ENCODE results near the gene CEBPB.
"Not testable (repeated sequence)": the region's sequence is repeated elsewhere in the genome, so short reads cannot be mapped to it uniquely, and the experiment has no call there.

Gene CEBPB

GRCh38 chr20:50193836-50194421 is 3.3 kb downstream of the CEBPB start:
- peak; percentile 40 for DNase-seq

- no peak for DNase-seq
Measured at GRCh38 chr20:50194422-50194830, 3.8 kb downstream of the CEBPB start.

DNA sequence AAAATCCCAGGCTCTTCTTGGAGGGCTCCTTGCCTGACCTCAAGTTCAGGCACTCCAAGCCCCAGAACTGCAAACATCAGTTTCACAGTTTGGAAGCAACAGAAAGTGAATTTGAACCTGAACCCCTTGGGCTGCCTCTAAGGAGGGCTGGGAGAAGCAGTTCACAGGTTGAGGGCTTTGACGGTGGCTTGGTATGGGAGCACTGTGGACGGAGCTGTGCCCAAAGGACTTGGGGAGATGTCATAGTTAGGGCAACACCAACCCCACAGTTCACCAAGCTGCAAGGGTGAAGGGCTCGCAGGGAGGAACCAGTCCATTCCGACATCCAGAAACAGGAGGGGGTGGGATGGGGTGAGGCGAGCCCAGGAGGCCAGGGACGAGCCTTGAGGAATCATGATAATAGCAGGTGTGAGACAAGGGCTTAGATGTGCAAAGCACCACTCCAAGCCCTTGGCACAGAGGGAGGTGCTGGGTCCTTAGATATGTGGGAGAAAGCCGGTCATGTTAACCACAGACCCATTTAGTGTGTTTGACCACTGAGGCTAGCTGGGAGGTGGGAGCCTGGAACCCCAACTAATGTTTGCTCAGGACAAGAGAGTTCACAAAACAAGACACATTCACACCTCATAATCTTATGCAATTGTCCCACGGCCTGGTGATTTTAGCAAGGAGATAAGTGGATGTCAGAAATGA is 4.3 kb downstream of the CEBPB start:
- DNase-seq: peak; percentile 53

DNA sequence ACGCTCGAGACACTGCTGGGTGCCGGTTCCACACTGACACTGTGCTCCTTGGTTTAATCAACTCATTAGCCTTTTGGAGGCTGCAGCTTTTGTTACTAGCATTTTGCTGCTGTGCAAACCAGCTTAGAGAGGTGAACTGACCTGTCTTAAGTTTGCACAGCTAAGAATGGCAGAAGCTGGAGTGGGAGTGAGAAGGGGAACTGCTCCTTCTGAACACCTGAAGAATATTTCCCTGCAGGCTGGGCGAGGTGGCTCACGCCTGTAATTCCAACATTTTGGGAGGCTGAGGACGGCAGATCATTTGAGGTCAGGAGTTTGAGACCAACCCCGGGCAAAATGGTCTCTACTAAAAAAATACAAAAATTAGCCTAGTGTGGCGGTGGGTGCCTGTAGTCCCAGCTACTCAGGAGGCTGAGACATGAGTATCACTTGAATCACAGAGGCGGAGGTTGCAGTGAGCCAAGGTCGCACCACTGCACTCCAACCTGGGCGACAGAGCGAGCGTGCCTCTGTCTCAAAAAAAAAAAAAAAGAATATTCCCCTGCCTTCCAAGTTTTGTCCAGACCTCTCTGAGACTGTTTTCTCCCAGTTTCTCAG is 5.0 kb downstream of the CEBPB start:
- DNase-seq: no peak

- peak; percentile 15 for DNase-seq
Measured at GRCh38 chr20:50196248-50196647, 5.6 kb downstream of the CEBPB start.

- no peak for DNase-seq
Measured at GRCh38 chr20:50196896-50197295, 6.3 kb downstream of the CEBPB start.

GRCh38 chr20:50197463-50198179 is 7.0 kb downstream of the CEBPB start:
- DNase-seq: peak; percentile 90

DNA sequence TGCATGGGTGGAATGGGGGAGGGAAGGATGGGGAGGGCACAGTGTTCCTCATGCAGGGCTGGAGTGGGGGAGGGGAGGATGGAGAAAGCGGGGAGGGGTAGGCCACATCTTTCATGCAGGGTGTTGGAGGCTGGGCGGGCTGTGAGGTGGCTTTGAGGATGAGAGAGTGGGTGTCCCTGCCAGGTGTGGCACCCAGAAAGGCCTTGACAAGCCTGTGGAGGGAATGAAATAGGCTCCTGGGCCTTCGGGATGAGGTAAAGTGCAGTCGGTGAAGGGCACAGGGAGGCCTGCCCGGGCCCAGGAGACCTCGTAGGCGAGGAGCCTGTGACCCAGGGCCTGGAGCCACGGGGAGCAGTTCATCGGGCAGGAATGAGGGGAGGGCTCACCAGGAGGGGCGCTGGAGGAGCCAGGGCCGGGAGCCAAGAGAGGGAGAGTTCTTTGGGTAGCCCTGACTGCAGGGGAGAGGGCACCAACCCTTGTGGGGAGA is 7.6 kb downstream of the CEBPB start:
- DNase-seq: peak; percentile 26

DNA sequence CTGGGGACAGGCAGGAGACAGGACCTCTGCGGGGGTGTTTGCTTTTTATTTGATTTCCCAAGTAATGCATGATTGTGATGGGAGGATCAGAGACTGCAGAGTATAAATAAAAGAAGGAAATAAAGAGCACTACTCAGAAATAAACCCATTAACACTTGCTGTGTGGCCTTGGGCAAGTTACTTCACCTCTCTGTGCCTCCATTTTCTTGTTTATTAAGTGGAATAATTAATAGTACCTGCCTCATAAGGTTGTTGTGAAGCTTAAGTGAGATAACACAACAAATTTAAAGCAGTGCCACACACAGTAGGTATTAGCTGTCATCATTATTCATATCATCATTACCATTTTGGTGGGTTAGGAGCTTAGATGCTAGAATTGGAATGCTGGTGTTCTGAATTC is 8.1 kb downstream of the CEBPB start:
- DNase-seq: no peak

- no peak for DNase-seq
Measured at GRCh38 chr20:50199703-50200102, 9.1 kb downstream of the CEBPB start.

GRCh38 chr20:50200482-50201104 is 10.0 kb downstream of the CEBPB start:
- no peak for DNase-seq

DNA sequence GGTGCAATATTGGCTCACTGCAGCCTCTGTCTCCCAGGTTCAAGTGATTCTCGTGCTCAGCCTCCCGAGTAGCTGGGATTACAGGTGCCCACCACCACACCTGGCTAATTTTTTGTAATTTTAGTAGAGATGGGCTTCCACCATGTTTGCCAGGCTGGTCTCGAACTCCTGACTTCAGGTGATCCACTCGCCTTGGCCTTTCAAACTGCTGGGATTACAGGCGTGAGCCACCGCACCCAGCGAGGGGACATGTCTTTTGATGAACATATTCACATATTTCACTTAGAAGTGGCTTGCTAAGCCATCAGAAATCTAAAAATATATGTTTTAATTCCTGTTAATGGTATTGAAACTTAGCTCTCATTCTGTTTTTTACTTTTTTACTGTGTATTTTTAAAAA is 11.1 kb downstream of the CEBPB start:
- DNase-seq: not testable (repeated sequence)

DNA sequence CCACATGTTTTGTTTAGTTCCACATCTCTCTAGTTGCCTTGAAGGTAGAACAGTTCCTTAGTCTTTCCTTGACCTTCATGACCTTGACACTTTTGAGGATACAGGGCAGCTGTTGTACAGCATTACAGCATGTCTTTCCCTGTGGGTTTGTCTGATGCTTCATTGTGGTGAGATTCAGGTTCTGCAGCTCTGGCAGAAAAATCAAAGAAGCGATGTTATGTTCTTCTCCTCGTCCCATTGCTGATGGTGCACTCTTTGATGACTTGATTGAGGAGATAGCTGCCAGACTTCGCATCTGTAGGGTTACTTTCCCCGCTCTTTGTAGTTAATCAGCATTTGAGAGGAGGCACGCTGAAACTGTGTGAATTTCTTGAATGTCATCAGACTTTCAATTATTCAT is 12.0 kb downstream of the CEBPB start:
- no peak for DNase-seq

DNA sequence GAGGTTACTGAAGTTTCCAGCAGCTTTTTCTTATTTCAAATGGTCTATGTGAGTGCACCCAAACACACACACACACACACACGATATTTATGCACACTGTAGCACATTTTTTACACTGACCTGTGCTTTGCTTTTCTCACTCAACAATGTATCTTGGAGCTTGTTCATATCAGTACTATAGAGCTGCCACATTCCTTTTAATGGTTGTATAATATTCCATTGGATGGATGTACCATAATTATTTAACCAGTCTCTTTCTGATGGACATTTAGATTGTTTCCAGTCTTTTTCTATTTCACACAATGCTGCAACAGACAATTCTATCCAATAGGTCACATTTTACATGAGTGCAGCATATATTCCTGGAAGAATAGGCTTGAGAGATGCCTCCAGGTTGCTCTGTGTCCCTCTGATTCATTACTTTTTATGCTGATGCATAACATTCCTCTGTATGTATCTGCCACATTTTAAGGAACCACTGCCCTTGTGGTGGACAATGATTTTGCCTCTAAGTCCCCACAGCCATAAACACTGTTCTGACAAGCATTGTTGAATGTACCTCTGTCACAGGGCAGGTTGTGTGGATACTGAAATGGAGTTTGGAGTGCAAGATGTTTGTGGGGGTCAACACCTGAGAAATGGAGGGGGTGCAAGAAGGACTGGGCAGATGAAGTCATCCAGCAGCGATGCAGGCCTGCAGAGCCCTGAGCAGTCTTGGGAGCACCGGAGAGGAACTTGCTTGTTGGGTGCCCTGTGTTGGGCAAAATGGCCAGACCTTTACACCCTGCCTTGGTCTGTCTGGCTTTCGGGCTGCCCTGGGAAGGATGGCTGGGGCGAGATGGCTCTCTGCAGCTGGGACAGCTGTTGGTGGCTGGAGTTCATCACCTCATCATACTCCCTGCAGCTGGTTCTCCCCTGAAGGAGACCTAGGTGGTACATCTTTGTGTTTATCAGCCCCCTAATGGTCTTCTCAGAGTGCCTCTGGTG is 13.6 kb downstream of the CEBPB start:
- DNase-seq: no peak

- no peak for DNase-seq
Measured at GRCh38 chr20:50207026-50207425, 16.4 kb downstream of the CEBPB start.

- DNase-seq: no peak
Measured at GRCh38 chr20:50208085-50208491, 17.5 kb downstream of the CEBPB start.

DNA sequence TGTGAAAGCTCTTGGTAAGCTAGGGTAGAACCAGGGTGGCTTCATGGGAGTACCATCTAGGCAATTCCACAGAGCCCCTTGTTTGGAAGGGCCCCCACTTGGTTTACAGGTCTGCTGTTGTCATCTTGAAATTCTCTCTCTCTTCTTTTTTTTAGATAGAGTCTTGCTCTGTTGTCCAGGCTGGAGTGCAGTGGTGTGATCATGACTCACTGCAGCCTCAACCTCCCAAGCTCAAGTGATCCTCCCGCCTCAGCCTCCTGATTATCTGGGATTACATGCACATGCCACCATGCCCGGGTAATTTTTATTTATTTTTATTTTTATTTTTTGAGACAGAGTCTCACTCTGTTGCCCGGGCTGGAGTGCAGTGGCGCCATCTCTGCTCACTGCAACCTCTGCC is 18.2 kb downstream of the CEBPB start:
- DNase-seq: not testable (repeated sequence)

- DNase-seq: no peak
Measured at GRCh38 chr20:50210066-50210619, 19.5 kb downstream of the CEBPB start.

GRCh38 chr20:50211091-50211490 is 20.5 kb downstream of the CEBPB start:
- DNase-seq: no peak

- DNase-seq: no peak
Measured at GRCh38 chr20:50213531-50214106, 23.0 kb downstream of the CEBPB start.

All from OCI-M1 (cell line).